H4 (cell line): ENCODE data around the gene RTN4IP1. TPM values are rescaled to one million over a fixed set of nuclear protein-coding genes. Genes with fewer than 3 reads are reported as not detected.
"Not testable (repeated sequence)": the region's sequence is repeated elsewhere in the genome, so short reads cannot be mapped to it uniquely, and the experiment has no call there.

ENCODE experiments used
- DNase-seq: peaks from one replicate; pipeline ENCODE4 v3.0.0-alpha.2; 2015; ENCODE audit warnings: low spot score
- total RNA-seq: library from RNA; depleted of rRNA; stranded (reverse); fragments of >200 nt; shearing (Covaris generic); gene quantifications from 2 replicates; pipeline ENCODE4 v1.2.3, GENCODE V29; 2014

RTN4IP1 gene
- total RNA-seq, 1 experiment from 2014 or later, result 12.9 TPM

- no peak for DNase-seq
Measured at GRCh38 chr6:106628658-106629102, 618 bp downstream of the RTN4IP1 start.

DNA sequence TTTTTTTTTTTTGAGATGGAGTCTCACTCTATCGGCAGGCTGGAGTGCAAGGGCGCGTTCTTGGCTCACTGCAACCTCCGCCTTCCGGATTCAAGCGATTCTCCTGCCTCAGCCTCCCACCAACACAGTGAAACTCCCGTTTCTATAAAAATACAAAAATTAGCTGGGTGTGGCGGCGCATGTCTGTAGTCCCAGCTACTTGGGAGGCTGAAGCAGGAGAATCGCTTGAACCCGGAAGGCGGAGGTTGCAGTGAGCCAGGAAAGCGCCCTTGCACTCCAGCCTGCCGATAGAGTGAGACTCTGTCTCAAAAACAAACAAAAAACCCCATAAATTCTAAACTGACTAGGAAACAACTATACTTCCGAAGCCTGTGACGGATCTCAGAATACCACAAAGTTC lies 1.5 kb downstream of the RTN4IP1 start:
- not testable (repeated sequence) for DNase-seq

DNA sequence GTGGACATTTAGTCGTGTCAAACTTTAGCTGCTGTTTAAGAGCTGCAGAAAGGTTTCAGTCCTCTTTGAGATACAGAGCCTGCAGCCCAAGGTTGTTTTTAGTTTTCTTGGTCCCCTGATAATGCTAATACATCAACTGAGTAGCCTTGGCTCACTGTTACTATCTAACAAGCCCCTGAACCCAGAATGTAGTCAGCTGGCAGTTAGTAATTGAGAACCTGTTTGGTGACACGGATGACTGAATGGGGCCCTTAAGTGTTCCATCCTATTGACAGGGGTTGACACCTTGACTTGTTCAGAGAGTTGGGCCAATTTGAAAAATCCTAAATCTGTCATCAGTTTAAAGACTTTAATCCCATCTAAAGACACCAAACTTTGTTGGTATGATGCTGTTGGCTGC lies 2.8 kb downstream of the RTN4IP1 start:
- no peak for DNase-seq

- DNase-seq, result no peak
Measured at GRCh38 chr6:106623039-106623438, 6.3 kb downstream of the RTN4IP1 start.

GRCh38 chr6:106622412-106622811 lies 6.9 kb downstream of the RTN4IP1 start:
- no peak for DNase-seq

DNA sequence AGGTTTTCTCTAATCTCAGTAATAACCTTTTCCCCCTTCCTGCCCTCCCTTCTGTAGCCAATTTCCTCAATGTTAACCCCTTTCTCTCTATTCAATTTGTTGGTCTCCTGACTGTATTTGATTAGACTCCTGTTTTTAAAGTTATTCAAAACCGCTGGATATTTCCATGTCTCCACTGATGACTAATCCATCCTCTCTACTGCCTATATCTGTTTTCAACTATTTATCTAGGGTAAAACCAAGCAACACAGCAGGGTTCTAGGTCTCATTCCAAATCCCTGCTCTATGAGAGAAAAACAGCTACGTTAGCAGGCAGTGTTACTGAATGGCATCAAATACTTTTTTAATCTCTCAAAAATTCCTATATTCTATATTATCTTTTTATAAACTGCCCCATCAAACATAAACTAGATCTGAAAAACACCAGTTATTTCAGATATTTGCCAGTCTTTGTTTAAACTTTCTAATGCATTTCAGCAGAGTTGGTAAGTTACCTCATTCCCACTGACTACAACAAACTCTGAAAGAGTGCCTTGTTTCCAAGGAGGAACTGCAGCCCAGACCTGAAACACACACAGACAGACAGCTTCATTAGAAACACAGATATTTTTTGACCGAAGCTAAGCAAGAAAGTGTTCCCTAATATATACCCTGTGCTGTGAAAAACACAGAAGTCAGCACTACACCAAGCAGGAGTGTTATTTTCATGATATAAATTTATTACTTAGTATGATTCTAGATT lies 8.2 kb downstream of the RTN4IP1 start:
- DNase-seq, result peak; percentile 12

GRCh38 chr6:106619223-106619622 lies 10.1 kb downstream of the RTN4IP1 start:
- DNase-seq, result no peak

- no peak for DNase-seq
Measured at GRCh38 chr6:106618324-106618723, 11.0 kb downstream of the RTN4IP1 start.

DNA sequence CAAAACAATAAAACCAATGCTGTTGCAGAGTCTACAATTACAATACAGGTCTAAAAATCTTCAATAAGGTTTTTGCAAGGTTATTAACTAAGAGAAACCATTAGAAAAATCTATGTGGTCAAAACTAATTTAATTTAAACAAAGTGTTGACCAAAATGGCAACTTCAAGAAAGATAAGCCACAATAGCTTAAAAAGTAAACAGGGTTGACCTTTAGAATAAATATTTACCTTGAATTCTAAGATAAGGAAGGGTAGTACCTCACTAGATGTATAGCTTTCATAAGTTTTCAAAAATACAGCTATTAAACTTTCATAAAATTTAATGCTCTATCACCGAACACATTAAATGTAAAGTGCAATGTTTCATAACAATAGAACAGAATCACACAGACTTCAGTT lies 11.4 kb downstream of the RTN4IP1 start:
- DNase-seq, result no peak

DNA sequence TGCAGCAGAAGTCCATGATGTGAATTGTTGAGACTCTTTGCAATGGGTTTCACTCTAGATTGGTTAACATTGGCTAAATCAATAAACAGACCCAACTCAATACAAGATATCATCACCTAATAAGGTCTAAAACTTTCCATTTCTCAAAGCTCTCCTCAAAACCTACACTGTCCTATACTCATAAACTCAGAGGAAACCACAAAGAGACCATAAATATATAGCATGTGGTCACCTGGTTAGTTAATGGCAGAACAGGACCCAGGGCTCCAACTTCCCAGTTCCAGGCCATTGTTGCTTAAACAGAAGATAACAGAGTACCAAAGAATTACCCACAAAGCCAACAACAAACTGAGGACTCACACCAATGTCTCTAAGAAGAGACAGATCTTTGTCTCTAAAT lies 12.0 kb downstream of the RTN4IP1 start:
- DNase-seq, result no peak

GRCh38 chr6:106614592-106615257 lies 14.6 kb downstream of the RTN4IP1 start:
- no peak for DNase-seq

GRCh38 chr6:106614166-106614565 lies 15.1 kb downstream of the RTN4IP1 start:
- no peak for DNase-seq

DNA sequence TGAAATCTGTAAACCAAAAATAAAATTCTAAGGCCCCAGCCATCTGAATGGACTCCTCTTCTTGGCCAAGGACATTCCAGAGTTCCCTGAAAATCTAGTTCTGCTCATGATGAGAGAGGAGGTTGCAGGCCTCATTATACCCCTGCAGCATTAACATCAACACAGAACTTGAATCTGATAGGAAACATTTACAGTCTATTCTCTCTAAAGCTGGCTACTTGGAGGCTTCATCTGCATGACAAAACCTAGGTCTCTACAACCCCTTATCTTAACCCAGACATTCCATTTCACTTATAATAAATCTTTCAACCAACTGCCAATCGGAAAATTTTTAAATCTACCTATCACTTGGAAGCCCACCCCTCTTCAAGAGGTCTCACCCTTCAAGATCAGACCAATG lies 15.7 kb downstream of the RTN4IP1 start:
- no peak for DNase-seq

- no peak for DNase-seq
Measured at GRCh38 chr6:106612671-106613416, 16.5 kb downstream of the RTN4IP1 start.

DNA sequence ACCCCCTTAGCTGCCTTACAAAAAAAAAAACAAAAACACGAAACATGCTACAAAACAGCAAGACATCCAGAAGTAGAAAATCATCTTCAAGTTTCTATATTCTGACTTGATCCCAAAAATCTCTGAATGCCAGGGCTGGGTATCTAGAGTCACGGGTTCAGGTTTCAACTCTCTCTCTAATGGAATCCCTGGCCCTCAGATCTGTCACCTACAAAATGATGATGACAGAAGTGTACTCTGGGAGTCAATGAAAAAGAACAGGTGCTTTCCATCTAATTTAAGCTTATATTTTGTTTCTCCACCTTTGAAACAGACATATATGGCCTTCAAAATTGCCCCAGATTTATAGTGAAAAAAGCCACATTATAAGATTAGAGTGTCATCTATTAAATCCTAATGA lies 18.3 kb downstream of the RTN4IP1 start:
- no peak for DNase-seq

- DNase-seq, result peak; percentile 25
Measured at GRCh38 chr6:106609699-106610098, 19.6 kb downstream of the RTN4IP1 start.

GRCh38 chr6:106608080-106608668 lies 21.1 kb downstream of the RTN4IP1 start:
- peak; percentile 53 for DNase-seq

GRCh38 chr6:106600329-106600728 lies 29.0 kb downstream of the RTN4IP1 start:
- no peak for DNase-seq

DNA sequence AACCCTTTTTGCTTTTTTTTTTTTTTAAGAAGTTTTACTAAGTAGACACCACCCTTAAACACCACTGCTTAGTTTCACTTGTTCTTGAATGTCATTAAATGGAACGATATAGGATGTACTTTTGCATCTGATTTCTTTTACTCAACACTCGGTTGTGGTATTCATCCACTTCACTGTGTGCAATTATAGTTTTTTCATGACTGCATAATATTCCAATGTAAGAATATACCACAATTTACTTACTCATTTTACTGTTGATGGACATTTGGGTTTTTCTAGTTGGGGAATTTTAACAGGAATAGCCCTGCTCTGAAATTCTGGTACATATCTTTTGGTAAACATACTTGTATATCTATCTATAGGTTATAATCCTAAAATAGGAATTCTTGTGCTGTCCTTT lies 29.9 kb downstream of the RTN4IP1 start:
- no peak for DNase-seq

GRCh38 chr6:106591111-106591825 lies 38.0 kb downstream of the RTN4IP1 start:
- DNase-seq, result peak; percentile 35

GRCh38 chr6:106588937-106589336 lies 40.4 kb downstream of the RTN4IP1 start:
- DNase-seq, result not testable (repeated sequence)
